WTC11 (cell line): ENCODE data around the gene CFAP221. TPM values are rescaled to one million over a fixed set of nuclear protein-coding genes. Genes with fewer than 3 reads are reported as not detected.

Source experiments
- ATAC-seq: fragments of 200-7000 bp; cut with Tn5 transposase; 2 replicates; pipeline ENCODE4 v1.10.0; 2021; ENCODE audit warnings: mild to moderate bottlenecking, moderate library complexity
- CTCF ChIA-PET: fragments of 300-600 bp; sonication (Branson Sonifier 250); formaldehyde crosslinking; loops from one replicate; lab custom pipeline; 2021; ENCODE audit warnings: antibody characterized with exemption; lab: Charles Lee
- POLR2A ChIA-PET: fragments of 350-600 bp; sonication (Branson Sonifier 250); formaldehyde crosslinking; loops from one replicate; lab custom pipeline; 2021; ENCODE audit warnings: antibody characterized with exemption; lab: Charles Lee
- DNase-seq: peaks from one replicate; pipeline ENCODE4 v3.0.0; 2021; ENCODE audit warnings: low spot score
- H3K27ac Mint-ChIP-seq: 2 replicates; pipeline ENCODE4 v1.8.0; 2021; ENCODE audit warnings: mixed read lengths
- H3K27me3 Mint-ChIP-seq: 2 replicates; pipeline ENCODE4 v1.8.0; 2021; ENCODE audit warnings: low read depth, mild to moderate bottlenecking, moderate library complexity, mixed read lengths
- H3K36me3 Mint-ChIP-seq: 2 replicates; pipeline ENCODE4 v1.8.0; 2021; ENCODE audit warnings: mixed read lengths
- H3K4me1 Mint-ChIP-seq: 2 replicates; pipeline ENCODE4 v1.8.0; 2022; ENCODE audit warnings: mixed read lengths
- H3K4me3 Mint-ChIP-seq: 2 replicates; pipeline ENCODE4 v1.8.0; 2021; ENCODE audit warnings: mild to moderate bottlenecking, moderate library complexity, mixed read lengths
- H3K9me3 Mint-ChIP-seq: 2 replicates; pipeline ENCODE4 v1.8.0; 2021; ENCODE audit warnings: mixed read lengths
- AFF4 ChIP-seq: sonication (generic); formaldehyde crosslinking; IDR thresholded peaks from 2 replicates; pipeline ENCODE4 v1.8.1; 2023; ENCODE audit warnings: mild to moderate bottlenecking, missing genetic modification reagents, borderline replicate concordance
- ARID4B ChIP-seq: sonication (generic); formaldehyde crosslinking; IDR thresholded peaks from 2 replicates; pipeline ENCODE4 v1.8.0; 2023; ENCODE audit warnings: missing genetic modification reagents, mild to moderate bottlenecking, borderline replicate concordance
- ATF1 ChIP-seq: sonication (generic); formaldehyde crosslinking; IDR thresholded peaks from 2 replicates; pipeline ENCODE4 v1.8.1; 2023; ENCODE audit warnings: mild to moderate bottlenecking, moderate library complexity, missing genetic modification reagents
- ESRRA ChIP-seq: sonication (generic); formaldehyde crosslinking; IDR thresholded peaks from 2 replicates; pipeline ENCODE4 v1.8.1; 2022; ENCODE audit warnings: mild to moderate bottlenecking, missing genetic modification reagents, borderline replicate concordance
- ETV6 ChIP-seq: sonication (generic); formaldehyde crosslinking; IDR thresholded peaks from 2 replicates; pipeline ENCODE4 v1.8.1; 2022; ENCODE audit warnings: mild to moderate bottlenecking, missing genetic modification reagents
- FOXP4 ChIP-seq: sonication (generic); formaldehyde crosslinking; IDR thresholded peaks from 2 replicates; pipeline ENCODE4 v1.8.0; 2022; ENCODE audit warnings: mild to moderate bottlenecking, missing genetic modification reagents
- GABPB1 ChIP-seq: sonication (generic); formaldehyde crosslinking; IDR thresholded peaks from 2 replicates; pipeline ENCODE4 v1.8.1; 2023; ENCODE audit warnings: mild to moderate bottlenecking, missing genetic modification reagents
- GTF2I ChIP-seq: fragments of 250-450 bp; sonication (Bioruptor Pico); conservative IDR thresholded peaks from 2 replicates; pipeline ENCODE4 v1.4.0; 2021; ENCODE audit warnings: mild to moderate bottlenecking
- HMGA2 ChIP-seq: fragments of 250-450 bp; sonication (Bioruptor Pico); IDR thresholded peaks from 2 replicates; pipeline ENCODE4 v1.4.0; 2021; ENCODE audit warnings: mild to moderate bottlenecking, moderate library complexity
- MYBL2 ChIP-seq: sonication (generic); formaldehyde crosslinking; IDR thresholded peaks from 2 replicates; pipeline ENCODE4 v1.8.1; 2023; ENCODE audit warnings: mild to moderate bottlenecking, moderate library complexity, missing genetic modification reagents
- NR2C2 ChIP-seq: sonication (generic); formaldehyde crosslinking; IDR thresholded peaks from 2 replicates; pipeline ENCODE4 v1.8.0; 2022; ENCODE audit warnings: mild to moderate bottlenecking, missing genetic modification reagents
- PREB ChIP-seq: sonication (generic); formaldehyde crosslinking; IDR thresholded peaks from 2 replicates; pipeline ENCODE4 v1.8.1; 2022; ENCODE audit warnings: mild to moderate bottlenecking, missing genetic modification reagents, moderate library complexity, borderline replicate concordance
- ZBTB21 ChIP-seq: sonication (generic); formaldehyde crosslinking; IDR thresholded peaks from 2 replicates; pipeline ENCODE4 v1.8.1; 2023; ENCODE audit warnings: mild to moderate bottlenecking, missing genetic modification reagents, borderline replicate concordance
- ZNF138 ChIP-seq: sonication (generic); formaldehyde crosslinking; conservative IDR thresholded peaks from 2 replicates; pipeline ENCODE4 v1.8.1; 2022; ENCODE audit warnings: mild to moderate bottlenecking, moderate library complexity, missing genetic modification reagents
- ZNF423 ChIP-seq: fragments of 250-450 bp; sonication (Bioruptor Pico); IDR thresholded peaks from 2 replicates; pipeline ENCODE4 v2.1.2; 2022; ENCODE audit warnings: mild to moderate bottlenecking, moderate library complexity
- total RNA-seq: library from RNA; stranded (reverse); gene quantifications from 3 replicates; pipeline ENCODE4 v1.2.3, GENCODE V29; 2021
- TF ChIP-seq, protein P1 (sequence below): sonication (generic); formaldehyde crosslinking; conservative IDR thresholded peaks from 2 replicates; pipeline ENCODE4 v1.8.1; 2022; ENCODE audit warnings: mild to moderate bottlenecking, missing genetic modification reagents
- TF ChIP-seq, protein P2 (sequence below): sonication (generic); formaldehyde crosslinking; IDR thresholded peaks from 2 replicates; pipeline ENCODE4 v1.8.0; 2022; ENCODE audit warnings: mild to moderate bottlenecking, missing genetic modification reagents

The CFAP221 gene
- total RNA-seq, 1 experiment from 2014 or later = 0.35 TPM

DNA sequence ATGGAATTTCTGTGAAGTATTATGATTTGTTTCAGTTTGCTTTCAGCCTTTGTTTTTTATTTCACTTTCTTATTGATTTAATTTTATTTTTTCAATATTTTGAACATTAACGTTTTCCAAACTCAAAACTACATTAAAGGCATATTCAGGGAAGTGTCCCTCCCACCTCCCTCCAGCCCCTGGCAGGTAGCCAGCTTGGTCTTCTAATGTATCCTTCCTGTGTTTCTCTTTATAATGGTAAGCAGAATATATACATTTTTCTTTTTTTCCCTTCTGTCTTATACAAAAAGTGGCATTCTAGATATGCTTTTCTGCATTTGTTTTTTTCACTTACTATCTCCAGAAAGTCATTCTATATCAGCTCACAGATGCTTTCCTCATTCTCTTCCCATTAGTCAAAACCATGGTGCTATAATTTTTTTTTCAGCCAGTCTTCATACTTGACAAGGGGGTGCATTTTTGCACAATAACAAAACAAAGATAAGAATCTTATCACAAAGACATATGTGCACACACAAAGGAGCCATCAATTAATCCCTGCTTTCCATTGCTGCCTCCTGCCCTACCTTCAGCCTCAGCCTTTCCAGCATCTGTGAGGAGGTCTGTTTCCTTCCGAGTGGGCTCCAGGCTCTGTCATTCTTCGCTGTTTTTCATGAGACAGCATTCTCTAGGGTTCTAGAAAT is 101.1 kb downstream of the CFAP221 start:
- no peaks in the 10 kb centered on the region for H3K36me3 Mint-ChIP-seq
- H3K27me3 Mint-ChIP-seq = no peaks in the 10 kb centered on the region; the same call in 1 of the 2 replicates
- no peak for DNase-seq
- ChIA-PET POLR2A (no interaction called here), CTCF (no interaction called here)
- no peak overlapping the region for H3K4me3 Mint-ChIP-seq
- no peak overlapping the region for H3K27ac Mint-ChIP-seq
- H3K4me1 Mint-ChIP-seq = peaks cover 13% of the 10 kb centered on the region
- peaks cover 4% of the 10 kb centered on the region; the same call in 1 of the 2 replicates for H3K9me3 Mint-ChIP-seq
- no peak for ATAC-seq
- TF ChIP-seq ARID4B (CRISPR knock-in tag) = no peak
- TF ChIP-seq, protein P1, sequence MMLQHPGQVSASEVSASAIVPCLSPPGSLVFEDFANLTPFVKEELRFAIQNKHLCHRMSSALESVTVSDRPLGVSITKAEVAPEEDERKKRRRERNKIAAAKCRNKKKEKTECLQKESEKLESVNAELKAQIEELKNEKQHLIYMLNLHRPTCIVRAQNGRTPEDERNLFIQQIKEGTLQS = no peak
- TF ChIP-seq ESRRA = no peak
- TF ChIP-seq ZNF138 (CRISPR knock-in tag) = no peak
- no peak for TF ChIP-seq NR2C2
- TF ChIP-seq MYBL2 (CRISPR knock-in tag) = no peak
- TF ChIP-seq ZNF423 (CRISPR knock-in tag) = no peak
- no peak for TF ChIP-seq HMGA2 (CRISPR knock-in tag)
- TF ChIP-seq GABPB1 (CRISPR knock-in tag) = no peak
- no peak for TF ChIP-seq AFF4 (CRISPR knock-in tag)
- no peak for TF ChIP-seq FOXP4
- TF ChIP-seq ETV6 = no peak
- TF ChIP-seq, protein P2, sequence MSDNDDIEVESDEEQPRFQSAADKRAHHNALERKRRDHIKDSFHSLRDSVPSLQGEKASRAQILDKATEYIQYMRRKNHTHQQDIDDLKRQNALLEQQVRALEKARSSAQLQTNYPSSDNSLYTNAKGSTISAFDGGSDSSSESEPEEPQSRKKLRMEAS = no peak
- TF ChIP-seq ZBTB21 (CRISPR knock-in tag) = no peak
- TF ChIP-seq GTF2I = no peak
- no peak for TF ChIP-seq ATF1 (CRISPR knock-in tag)
- no peak for TF ChIP-seq PREB
- TF ChIP-seq, all 79 proteins: peak for 0
